Neural progenitor cell (in vitro differentiated cells): ENCODE results near the gene VPS26B. TPM values are rescaled to one million over a fixed set of nuclear protein-coding genes. Genes with fewer than 3 reads are reported as not detected.

Experiments used
- DNase-seq: peaks from one replicate; pipeline ENCODE4 v3.0.0-alpha.2; 2016; ENCODE audit warnings: low spot score
- H2AFZ ChIP-seq: fragments of 200-600 bp; sonication (generic); replicated peaks from 2 replicates; pipeline ENCODE4 v1.6.1; 2016; ENCODE audit warnings: antibody characterized with exemption
- H3F3A ChIP-seq: fragments of 200-600 bp; sonication (generic); 2 replicates; pipeline ENCODE4 v1.6.1; 2016; ENCODE audit warnings: antibody characterized with exemption, low read depth
- H3K27ac ChIP-seq: fragments of 200-600 bp; sonication (generic); 2 replicates; pipeline ENCODE4 v1.5.1; 2016; ENCODE audit warnings: mild to moderate bottlenecking
- H3K27me3 ChIP-seq: fragments of 200-600 bp; sonication (generic); 2 replicates; pipeline ENCODE4 v1.6.1; 2016; ENCODE audit warnings: mild to moderate bottlenecking, moderate library complexity
- H3K36me3 ChIP-seq: fragments of 200-600 bp; sonication (generic); 2 replicates; pipeline ENCODE4 v1.5.1; 2016
- H3K4me1 ChIP-seq: fragments of 200-600 bp; sonication (generic); 2 replicates; pipeline ENCODE4 v1.6.1; 2016; ENCODE audit warnings: mixed run types
- H3K4me2 ChIP-seq: fragments of 200-600 bp; sonication (generic); 2 replicates; pipeline ENCODE4 v1.6.1; 2016
- H3K4me3 ChIP-seq: fragments of 200-600 bp; sonication (generic); 2 replicates; pipeline ENCODE4 v1.5.1; 2016
- H3K79me2 ChIP-seq: fragments of 200-600 bp; sonication (generic); 2 replicates; pipeline ENCODE4 v1.6.1; 2016; ENCODE audit warnings: low read depth
- H3K9ac ChIP-seq: fragments of 200-600 bp; sonication (generic); 2 replicates; pipeline ENCODE4 v1.6.1; 2016
- H3K9me3 ChIP-seq: fragments of 200-600 bp; sonication (generic); 2 replicates; pipeline ENCODE4 v1.5.1; 2016; ENCODE audit warnings: low read depth
- H4K20me1 ChIP-seq: fragments of 200-600 bp; sonication (generic); 2 replicates; pipeline ENCODE4 v1.6.1; 2016; ENCODE audit warnings: low read depth
- H3K27ac Mint-ChIP-seq: 3 replicates; pipeline ENCODE4 v1.8.0; 2021; ENCODE audit warnings: mixed read lengths
- H3K27me3 Mint-ChIP-seq: 2 replicates; pipeline ENCODE4 v1.8.0; 2022; ENCODE audit warnings: low read depth, mild to moderate bottlenecking, inconsistent platforms, moderate library complexity, mixed read lengths; ENCODE audit not compliant: insufficient read depth
- H3K36me3 Mint-ChIP-seq: 3 replicates; pipeline ENCODE4 v1.8.0; 2021; ENCODE audit warnings: mixed read lengths
- H3K4me1 Mint-ChIP-seq: 3 replicates; pipeline ENCODE4 v1.8.0; 2021; ENCODE audit warnings: mixed read lengths
- H3K4me3 Mint-ChIP-seq: 3 replicates; pipeline ENCODE4 v1.8.0; 2021; ENCODE audit warnings: mild to moderate bottlenecking, moderate library complexity, mixed read lengths
- H3K9me3 Mint-ChIP-seq: 3 replicates; pipeline ENCODE4 v1.8.0; 2020; ENCODE audit warnings: mixed read lengths
- CTCF ChIP-seq: fragments of 200-600 bp; sonication (generic); IDR thresholded peaks from 2 replicates; pipeline ENCODE4 v1.5.1; 2017; ENCODE audit warnings: antibody characterized with exemption, mild to moderate bottlenecking
- EZH2 ChIP-seq: fragments of 200-600 bp; sonication (generic); IDR thresholded peaks from 2 replicates; pipeline ENCODE4 v1.6.1; 2017; ENCODE audit warnings: antibody characterized with exemption, mild to moderate bottlenecking, moderate library complexity
- EZH2phosphoT487 ChIP-seq: fragments of 200-600 bp; sonication (generic); IDR thresholded peaks from 2 replicates; pipeline ENCODE4 v1.6.1; 2017; ENCODE audit warnings: antibody characterized with exemption
- total RNA-seq: library from RNA; depleted of rRNA; stranded (reverse); fragments of >200 nt; gene quantifications from 2 replicates; pipeline ENCODE4 v1.2.3, GENCODE V29; 2015; ENCODE audit warnings: low replicate concordance

VPS26B gene
- total RNA-seq, 1 donor from 2014 or later: 17.6 TPM

GRCh38 chr11:134290646-134291045 is 66.2 kb downstream of the VPS26B start:
- TF ChIP-seq EZH2phosphoT487 (no peak), CTCF (no peak), EZH2 (no peak)
- Histone ChIP-seq H3F3A (no peaks in the 10 kb centered on the region), H4K20me1 (no peaks in the 10 kb centered on the region), H2AFZ (no peak overlapping the region), H3K36me3 (no peaks in the 10 kb centered on the region), H3K27ac (no peak overlapping the region), H3K27me3 (no peaks in the 10 kb centered on the region), H3K79me2 (no peaks in the 10 kb centered on the region), H3K9me3 (no peaks in the 10 kb centered on the region), H3K9ac (no peak overlapping the region), H3K4me2 (no peak overlapping the region), H3K4me3 (no peak overlapping the region), H3K4me1 (no peaks in the 10 kb centered on the region)
- H3K27ac Mint-ChIP-seq: peak overlapping the region; percentile 64
- peaks cover 21% of the 10 kb centered on the region for H3K4me1 Mint-ChIP-seq
- H3K9me3 Mint-ChIP-seq: no peaks in the 10 kb centered on the region
- no peak for DNase-seq
- H3K27me3 Mint-ChIP-seq: peaks cover 9% of the 10 kb centered on the region
- H3K36me3 Mint-ChIP-seq: no peaks in the 10 kb centered on the region
- H3K4me3 Mint-ChIP-seq: no peak overlapping the region

DNA sequence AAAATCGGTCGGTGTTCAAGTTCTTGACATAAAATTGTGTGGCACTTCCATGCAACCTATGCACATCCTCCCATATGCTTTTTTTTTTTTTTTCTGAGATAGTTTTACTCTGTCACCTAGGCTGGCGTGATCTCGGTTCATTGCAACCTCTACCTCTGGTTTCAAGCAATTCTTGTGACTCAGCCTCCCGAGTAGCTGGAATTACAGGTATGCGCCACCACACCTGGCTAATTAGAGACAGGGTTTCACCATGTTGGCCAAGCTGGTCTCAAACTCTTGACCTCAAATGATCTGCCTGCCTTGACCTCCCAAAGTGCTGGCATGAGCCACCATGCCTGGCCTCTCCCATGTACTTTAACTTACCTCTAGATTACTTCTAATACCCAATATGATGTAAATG is 66.7 kb downstream of the VPS26B start:
- H3K27me3 Mint-ChIP-seq: peaks cover 9% of the 10 kb centered on the region
- H3K27ac Mint-ChIP-seq: no peak overlapping the region
- Histone ChIP-seq H4K20me1 (no peaks in the 10 kb centered on the region), H3K27me3 (no peaks in the 10 kb centered on the region), H3K4me3 (no peak overlapping the region), H3K79me2 (no peaks in the 10 kb centered on the region), H3K9me3 (no peaks in the 10 kb centered on the region), H3K4me2 (no peak overlapping the region), H3K4me1 (no peaks in the 10 kb centered on the region), H3F3A (no peaks in the 10 kb centered on the region), H3K27ac (no peak overlapping the region), H3K36me3 (no peaks in the 10 kb centered on the region), H2AFZ (no peak overlapping the region), H3K9ac (no peak overlapping the region)
- H3K36me3 Mint-ChIP-seq: no peaks in the 10 kb centered on the region
- H3K9me3 Mint-ChIP-seq: no peaks in the 10 kb centered on the region
- no peak for DNase-seq
- TF ChIP-seq CTCF (no peak), EZH2 (no peak), EZH2phosphoT487 (no peak)
- H3K4me1 Mint-ChIP-seq: peaks cover 21% of the 10 kb centered on the region
- no peak overlapping the region for H3K4me3 Mint-ChIP-seq

DNA sequence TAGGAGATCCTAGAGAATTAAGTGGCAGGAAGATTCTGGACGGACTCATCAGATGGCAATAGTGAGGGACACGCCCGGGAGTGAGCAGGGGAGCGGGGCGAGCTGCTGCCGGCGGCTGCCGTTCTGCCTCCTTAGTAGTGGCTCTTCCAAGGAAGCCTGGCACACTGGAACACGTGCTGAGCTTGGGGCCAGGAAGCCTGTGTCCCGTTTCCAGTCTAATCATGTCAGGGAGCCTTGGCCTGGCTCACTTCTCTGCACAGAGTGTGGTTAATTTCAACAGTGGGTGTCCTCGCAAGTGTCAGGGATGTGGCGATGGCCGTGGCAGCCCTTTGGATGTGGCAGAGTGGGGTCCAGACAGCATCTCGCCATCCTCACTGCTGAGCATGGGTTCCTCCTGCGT is 68.2 kb downstream of the VPS26B start:
- no peaks in the 10 kb centered on the region for H3K27me3 ChIP-seq
- no peaks in the 10 kb centered on the region for H3K4me1 ChIP-seq
- no peak overlapping the region for H2AFZ ChIP-seq
- no peak overlapping the region for H3K4me3 ChIP-seq
- H3K27me3 Mint-ChIP-seq: peaks cover 7% of the 10 kb centered on the region
- H3K9me3 Mint-ChIP-seq: no peaks in the 10 kb centered on the region
- no peak overlapping the region for H3K27ac Mint-ChIP-seq
- TF ChIP-seq EZH2: no peak
- no peak for TF ChIP-seq CTCF
- no peak for TF ChIP-seq EZH2phosphoT487
- no peaks in the 10 kb centered on the region for H3F3A ChIP-seq
- H3K36me3 Mint-ChIP-seq: no peaks in the 10 kb centered on the region
- H3K36me3 ChIP-seq: no peaks in the 10 kb centered on the region
- no peaks in the 10 kb centered on the region for H4K20me1 ChIP-seq
- H3K27ac ChIP-seq: no peak overlapping the region
- peaks cover 21% of the 10 kb centered on the region for H3K4me1 Mint-ChIP-seq
- H3K4me3 Mint-ChIP-seq: no peak overlapping the region
- no peaks in the 10 kb centered on the region for H3K79me2 ChIP-seq
- no peak for DNase-seq
- no peaks in the 10 kb centered on the region for H3K9me3 ChIP-seq
- no peak overlapping the region for H3K9ac ChIP-seq
- H3K4me2 ChIP-seq: no peak overlapping the region
